ENCODE results near the gene FBXL14. TPM values are rescaled to one million over a fixed set of nuclear protein-coding genes. Genes with fewer than 3 reads are reported as not detected.

Gene FBXL14
- polyA plus RNA-seq, 1 of the 3 experiments (the other 2 are of a cell fraction): 11.3 TPM

GRCh38 chr12:1553987-1554982 is 40.1 kb downstream of the FBXL14 start:
- Histone ChIP-seq H3K9ac (no peak overlapping the region), H4K20me1 (ENCODE audit: insufficient read depth) (peaks cover 54% of the 10 kb centered on the region), H3F3A (replicated peaks; ENCODE audit: insufficient read depth) (no peaks in the 10 kb centered on the region), H3K36me3 (replicated peaks in 1 of 2; ENCODE audit: control insufficient read depth in 1 of 2, insufficient read depth in 2 of 2, low read length in 1 of 2) (no peaks in the 10 kb centered on the region), H3K79me2 (ENCODE audit: insufficient read depth) (peaks cover 100% of the 10 kb centered on the region), H2AFZ (ENCODE audit: low read depth) (no peak overlapping the region), H3K4me2 (no peak overlapping the region), H3K9me3 (no peaks in the 10 kb centered on the region), H3K4me3 (ENCODE audit: low read depth in 2 of 2, low read length in 1 of 2) (no peak overlapping the region), H3K4me1 (ENCODE audit: control insufficient read depth in 1 of 2, insufficient read depth in 2 of 2, low read depth in 1 of 2, low read length in 1 of 2) (no peaks in the 10 kb centered on the region; a peak in 1 of 4 replicates), H3K27ac (ENCODE audit: low read depth in 2 of 2, low read length in 1 of 2) (no peak overlapping the region), H3K9me2 (no peaks in the 10 kb centered on the region), H3K27me3 (ENCODE audit: insufficient read depth) (no peaks in the 10 kb centered on the region)
- no peak for TF ChIP-seq MAX (IDR thresholded peaks at IDR 0.05; ENCODE audit: low read depth)
- TF ChIP-seq FOSL2 (IDR thresholded peaks at IDR 0.05; ENCODE audit: borderline replicate concordance, low read depth): no peak
- TF ChIP-seq USF1 (IDR thresholded peaks at IDR 0.05; ENCODE audit: borderline replicate concordance, low read depth): no peak
- TF ChIP-seq NFIC (IDR thresholded peaks at IDR 0.05; ENCODE audit: borderline replicate concordance): no peak
- no peak for TF ChIP-seq RXRA (IDR thresholded peaks at IDR 0.05; ENCODE audit: borderline replicate concordance, low read depth)
- no peak for TF ChIP-seq MXI1 (IDR thresholded peaks at IDR 0.05; ENCODE audit: low read depth, low read length)
- no peak for TF ChIP-seq EP300 (IDR thresholded peaks at IDR 0.05; ENCODE audit: borderline replicate concordance in 1 of 2, low read depth in 1 of 2, low read length in 1 of 2)
- TF ChIP-seq CTCF (IDR thresholded peaks at IDR 0.05): no peak
- no peak for TF ChIP-seq TAF1 (IDR thresholded peaks at IDR 0.05; ENCODE audit: borderline replicate concordance, low read depth, low read length)
- no peak for TF ChIP-seq ZBTB33 (IDR thresholded peaks at IDR 0.05; ENCODE audit: borderline replicate concordance, low read depth)
- TF ChIP-seq FOXM1 (IDR thresholded peaks at IDR 0.05; ENCODE audit: low read depth): no peak
- TF ChIP-seq POLR2AphosphoS5 (IDR thresholded peaks at IDR 0.05; ENCODE audit: low read depth, low read length): no peak
- TF ChIP-seq SIN3A (IDR thresholded peaks at IDR 0.05; ENCODE audit: borderline replicate concordance, low read depth, low read length): no peak
- no peak for TF ChIP-seq IRF3 (IDR thresholded peaks at IDR 0.05; ENCODE audit: low read depth, low read length)
- TF ChIP-seq GABPA (IDR thresholded peaks at IDR 0.05; ENCODE audit: low read depth): no peak
- TF ChIP-seq MEF2A (IDR thresholded peaks at IDR 0.05; ENCODE audit: borderline replicate concordance, low read depth): no peak
- no peak for TF ChIP-seq TEAD4 (IDR thresholded peaks at IDR 0.05; ENCODE audit: borderline replicate concordance, insufficient read depth)
- TF ChIP-seq FOXJ3 (CRISPR knock-in tag; IDR thresholded peaks at IDR 0.05): no peak
- TF ChIP-seq RFX5 (IDR thresholded peaks at IDR 0.05; ENCODE audit: low read length): no peak
- 78% methylated on average over 14 of the region's 14 CpGs for WGBS (ENCODE audit: low lambda C conversion rate)
- CTCF ChIA-PET: interaction anchor here (1.3 to 1.8 kb wide), 3 partner anchors 29 to 738 kb away, joined by 3 to 5 read pairs (median 4); no protein-coding TSS in a partner anchor
- no peak for DNase-seq
- POLR2A ChIA-PET: no interaction called here
